Measurements from ENCODE around the gene ZNF322. TPM values are rescaled to one million over a fixed set of nuclear protein-coding genes. Genes with fewer than 3 reads are reported as not detected.
"Not testable (repeated sequence)": the region's sequence is repeated elsewhere in the genome, so short reads cannot be mapped to it uniquely, and the experiment has no call there.

Gene ZNF322, protein sequence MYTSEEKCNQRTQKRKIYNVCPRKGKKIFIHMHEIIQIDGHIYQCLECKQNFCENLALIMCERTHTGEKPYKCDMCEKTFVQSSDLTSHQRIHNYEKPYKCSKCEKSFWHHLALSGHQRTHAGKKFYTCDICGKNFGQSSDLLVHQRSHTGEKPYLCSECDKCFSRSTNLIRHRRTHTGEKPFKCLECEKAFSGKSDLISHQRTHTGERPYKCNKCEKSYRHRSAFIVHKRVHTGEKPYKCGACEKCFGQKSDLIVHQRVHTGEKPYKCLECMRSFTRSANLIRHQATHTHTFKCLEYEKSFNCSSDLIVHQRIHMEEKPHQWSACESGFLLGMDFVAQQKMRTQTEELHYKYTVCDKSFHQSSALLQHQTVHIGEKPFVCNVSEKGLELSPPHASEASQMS
- total RNA-seq = 10 to 100 TPM; 13.7 to 15.2 TPM
- polyA plus RNA-seq = 9.9 TPM

DNA sequence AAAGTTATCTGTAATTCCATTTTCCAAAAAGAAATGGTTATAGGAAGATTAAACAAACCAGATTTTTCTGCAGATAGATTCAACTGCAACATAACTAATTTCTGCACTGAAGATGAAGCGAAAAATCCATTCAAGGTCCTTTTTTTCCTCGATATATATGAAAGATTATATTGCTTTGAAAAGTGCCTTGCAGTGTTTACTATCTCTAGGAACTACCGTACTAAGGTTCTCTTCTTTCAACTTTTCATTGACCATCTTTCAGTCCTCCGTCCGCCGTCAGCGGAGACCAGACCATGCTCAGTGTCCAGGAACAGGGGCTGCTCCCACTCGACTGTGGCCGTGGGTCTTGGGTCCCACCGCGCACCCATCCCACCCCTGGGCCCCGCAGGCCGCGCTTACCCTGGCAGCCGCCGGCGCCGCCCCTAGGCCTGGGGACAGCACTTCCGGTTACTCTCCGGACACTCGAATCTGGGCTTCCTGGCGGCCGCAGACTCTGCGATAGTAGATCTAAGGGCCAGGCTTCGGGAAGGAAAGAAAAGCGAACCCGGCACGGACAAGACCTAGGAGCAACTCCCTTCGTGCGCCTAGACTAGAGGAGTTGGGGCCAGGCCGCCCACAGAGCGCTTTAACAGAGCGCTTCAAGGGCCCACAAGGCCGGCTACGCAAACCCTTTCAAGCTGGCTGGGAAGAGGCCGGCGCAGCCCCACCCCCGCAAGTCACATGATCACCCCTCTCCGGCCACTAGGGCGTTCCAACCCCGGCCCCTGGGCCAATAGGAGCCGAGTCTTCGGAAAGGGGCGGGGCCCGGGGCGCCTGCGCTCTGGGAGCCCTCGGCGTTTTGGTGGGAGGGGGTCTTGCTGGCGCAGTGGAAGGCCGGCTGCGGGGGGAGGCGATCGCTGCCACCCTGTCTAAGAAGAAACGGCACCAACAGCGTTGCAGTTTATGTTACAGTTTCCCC, at the start of gene ZNF322:
TSS of gene ZNF322 (minus strand) at position 705 of the 958 bp plus-strand sequence. CDS start 21,193 bp downstream, outside the sequence.
- peaks cover 0 to 24% of the 10 kb centered on the region in 2 donors for H3K27me3 Mint-ChIP-seq
- Histone ChIP-seq H3K36me3 (ENCODE audit: insufficient read depth, low read length) (no peaks in the 10 kb centered on the region), H3K4me1 (ENCODE audit: insufficient read depth, low read length) (peaks cover 17% of the 10 kb centered on the region), H3K27me3 (ENCODE audit: insufficient read depth, low read length, poor library complexity, severe bottlenecking) (no peaks in the 10 kb centered on the region), H3K27ac (ENCODE audit: low read depth, low read length) (peak within 1 kb of the TSS; percentile 52), H3K9me3 (ENCODE audit: low read length) (no peaks in the 10 kb centered on the region), H3K4me3 (ENCODE audit: low read length) (peak within 1 kb of the TSS; percentile 94)
- peaks cover 12 to 29% (median 14%) of the 10 kb centered on the region in 3 donors for H3K36me3 Mint-ChIP-seq
- H3K4me3 Mint-ChIP-seq = peak within 1 kb of the TSS; percentile 71 to 97 (median 86)
- H3K27ac Mint-ChIP-seq = peak within 1 kb of the TSS; percentile 16 to 96 (median 46)
- POLR2A ChIA-PET = interaction anchor here (0.5 kb wide), 1 partner anchor 616 kb away, joined by 3 read pairs; no protein-coding TSS in a partner anchor
- DNase-seq = peak; percentile 80 to 90 (median 83)
- H3K9me3 Mint-ChIP-seq = no peaks in the 10 kb centered on the region
- CTCF ChIA-PET = interaction anchor here (0.6 kb wide), 1 partner anchor 64 kb away, joined by 3 read pairs; no protein-coding TSS in a partner anchor
- H3K4me1 Mint-ChIP-seq = peaks cover 31 to 50% (median 48%) of the 10 kb centered on the region in 3 donors

DNA sequence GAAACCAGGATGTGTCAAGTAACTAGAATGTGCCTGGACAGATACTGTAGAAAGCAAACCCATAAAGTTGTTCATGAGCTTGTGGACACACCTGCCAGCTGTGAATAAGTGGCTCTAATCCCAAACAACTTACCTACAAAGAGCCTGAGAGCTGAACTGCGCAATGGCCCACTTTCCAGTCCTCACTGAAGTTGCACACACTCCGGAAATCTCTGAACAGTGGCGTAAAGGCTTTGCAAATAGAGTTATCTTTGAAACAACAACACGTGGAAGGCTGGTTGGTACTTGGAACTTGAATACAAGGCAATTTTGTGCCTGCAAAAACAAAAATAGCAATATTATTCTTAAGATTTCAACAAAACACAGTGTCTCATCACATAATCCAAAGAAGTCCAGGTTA, 46.2 kb upstream of the ZNF322 start:
- H3K27ac ChIP-seq (ENCODE audit: low read depth, low read length); H3K4me3 Mint-ChIP-seq; POLR2A ChIA-PET; H3K36me3 Mint-ChIP-seq; H3K36me3 ChIP-seq (ENCODE audit: insufficient read depth, low read length); H3K9me3 ChIP-seq (ENCODE audit: low read length); H3K9me3 Mint-ChIP-seq; CTCF ChIA-PET; H3K4me3 ChIP-seq (ENCODE audit: low read length); DNase-seq; H3K27me3 Mint-ChIP-seq; H3K4me1 Mint-ChIP-seq; H3K27me3 ChIP-seq (ENCODE audit: insufficient read depth, low read length, poor library complexity, severe bottlenecking); H3K27ac Mint-ChIP-seq; H3K4me1 ChIP-seq (ENCODE audit: insufficient read depth, low read length): not testable (repeated sequence)

DNA sequence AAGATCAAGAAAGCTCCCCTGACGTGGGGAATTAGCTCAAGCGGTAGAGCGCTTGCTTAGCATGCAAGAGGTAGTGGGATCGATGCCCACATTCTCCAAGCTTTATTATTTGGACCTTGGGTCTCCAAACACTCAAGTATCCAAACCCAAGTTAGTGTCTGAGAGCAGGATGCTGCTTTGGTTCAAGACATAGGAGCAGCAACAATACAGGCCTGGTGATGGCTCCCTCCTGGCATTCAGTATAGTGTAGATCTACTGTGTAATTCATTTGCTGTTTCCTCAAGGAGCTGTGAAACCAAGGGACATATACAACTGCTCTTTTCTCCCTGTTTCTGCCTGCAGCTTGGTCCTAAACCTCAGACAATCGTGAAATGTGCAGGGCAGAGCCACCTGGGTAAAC, 45.8 kb upstream of the ZNF322 start:
- H3K4me3 ChIP-seq (ENCODE audit: low read length); POLR2A ChIA-PET; H3K4me3 Mint-ChIP-seq; H3K27me3 Mint-ChIP-seq; H3K36me3 Mint-ChIP-seq; CTCF ChIA-PET; H3K36me3 ChIP-seq (ENCODE audit: insufficient read depth, low read length); H3K4me1 ChIP-seq (ENCODE audit: insufficient read depth, low read length); DNase-seq; H3K4me1 Mint-ChIP-seq; H3K27ac ChIP-seq (ENCODE audit: low read depth, low read length); H3K27me3 ChIP-seq (ENCODE audit: insufficient read depth, low read length, poor library complexity, severe bottlenecking); H3K27ac Mint-ChIP-seq; H3K9me3 Mint-ChIP-seq; H3K9me3 ChIP-seq (ENCODE audit: low read length): not testable (repeated sequence)

DNA sequence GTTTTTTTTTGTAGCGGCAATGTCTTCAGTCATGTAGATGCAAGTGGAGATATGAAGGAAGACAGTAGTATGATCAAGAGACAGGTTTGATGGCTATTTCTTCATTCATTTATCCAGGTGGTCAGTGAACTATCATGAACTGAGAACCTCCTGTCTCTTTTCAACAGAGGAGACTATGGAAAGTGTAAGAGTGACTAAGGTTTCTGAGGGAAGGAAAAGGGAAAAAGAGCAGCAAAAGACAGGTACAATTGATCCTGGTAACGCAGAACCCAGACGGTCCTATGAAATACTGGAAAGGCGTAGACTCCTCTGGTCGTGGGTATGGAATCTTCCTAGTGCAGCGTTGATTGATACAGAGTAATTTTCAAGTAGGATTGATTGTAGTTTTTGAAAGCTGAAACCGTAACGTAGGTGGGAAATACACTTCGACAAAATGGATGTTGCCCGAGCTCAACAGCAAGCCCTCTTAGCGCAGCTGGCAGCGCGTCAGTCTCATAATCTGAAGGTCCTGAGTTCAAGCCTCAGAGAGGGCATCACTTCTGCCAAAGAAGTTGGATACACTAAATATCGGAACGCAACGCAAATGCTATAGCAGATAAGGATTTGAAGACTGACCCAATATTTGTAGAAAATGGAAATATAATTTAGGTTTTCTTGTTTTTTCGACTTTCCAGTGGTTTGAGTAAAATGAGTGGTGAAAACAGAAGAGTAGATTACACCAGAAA, 41.6 kb upstream of the ZNF322 start:
- POLR2A ChIA-PET; H3K9me3 Mint-ChIP-seq; H3K27ac Mint-ChIP-seq; H3K4me1 ChIP-seq (ENCODE audit: insufficient read depth, low read length); H3K9me3 ChIP-seq (ENCODE audit: low read length); DNase-seq; H3K4me1 Mint-ChIP-seq; H3K4me3 ChIP-seq (ENCODE audit: low read length); H3K27me3 Mint-ChIP-seq; H3K27ac ChIP-seq (ENCODE audit: low read depth, low read length); H3K36me3 ChIP-seq (ENCODE audit: insufficient read depth, low read length); CTCF ChIA-PET; H3K36me3 Mint-ChIP-seq; H3K4me3 Mint-ChIP-seq; H3K27me3 ChIP-seq (ENCODE audit: insufficient read depth, low read length, poor library complexity, severe bottlenecking): not testable (repeated sequence)

DNA sequence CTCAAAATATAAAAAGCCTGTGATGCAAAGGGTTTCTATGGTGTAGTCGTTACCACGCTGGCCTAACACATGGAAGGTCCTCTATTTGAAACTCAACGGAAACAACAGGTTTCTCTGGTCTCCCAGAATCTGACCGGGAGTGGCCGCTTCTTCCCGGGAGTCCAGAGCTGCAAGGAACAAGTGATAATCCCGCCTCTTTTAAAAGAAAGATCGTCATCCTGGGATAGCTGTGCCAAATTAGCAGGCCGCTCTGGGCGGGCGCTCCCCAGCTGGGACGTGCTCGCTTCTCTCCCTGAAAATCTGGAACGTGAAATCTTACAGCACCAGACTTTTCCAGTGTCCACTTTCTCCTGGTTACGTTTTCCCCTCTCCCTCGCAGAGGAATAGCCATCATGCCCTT, 38.0 kb upstream of the ZNF322 start:
- H3K27ac Mint-ChIP-seq; H3K27me3 ChIP-seq (ENCODE audit: insufficient read depth, low read length, poor library complexity, severe bottlenecking); H3K4me1 ChIP-seq (ENCODE audit: insufficient read depth, low read length); H3K4me3 Mint-ChIP-seq; H3K9me3 Mint-ChIP-seq; H3K36me3 Mint-ChIP-seq; POLR2A ChIA-PET; H3K27me3 Mint-ChIP-seq; H3K36me3 ChIP-seq (ENCODE audit: insufficient read depth, low read length); DNase-seq; H3K4me1 Mint-ChIP-seq; H3K4me3 ChIP-seq (ENCODE audit: low read length); H3K27ac ChIP-seq (ENCODE audit: low read depth, low read length); CTCF ChIA-PET; H3K9me3 ChIP-seq (ENCODE audit: low read length): not testable (repeated sequence)

DNA sequence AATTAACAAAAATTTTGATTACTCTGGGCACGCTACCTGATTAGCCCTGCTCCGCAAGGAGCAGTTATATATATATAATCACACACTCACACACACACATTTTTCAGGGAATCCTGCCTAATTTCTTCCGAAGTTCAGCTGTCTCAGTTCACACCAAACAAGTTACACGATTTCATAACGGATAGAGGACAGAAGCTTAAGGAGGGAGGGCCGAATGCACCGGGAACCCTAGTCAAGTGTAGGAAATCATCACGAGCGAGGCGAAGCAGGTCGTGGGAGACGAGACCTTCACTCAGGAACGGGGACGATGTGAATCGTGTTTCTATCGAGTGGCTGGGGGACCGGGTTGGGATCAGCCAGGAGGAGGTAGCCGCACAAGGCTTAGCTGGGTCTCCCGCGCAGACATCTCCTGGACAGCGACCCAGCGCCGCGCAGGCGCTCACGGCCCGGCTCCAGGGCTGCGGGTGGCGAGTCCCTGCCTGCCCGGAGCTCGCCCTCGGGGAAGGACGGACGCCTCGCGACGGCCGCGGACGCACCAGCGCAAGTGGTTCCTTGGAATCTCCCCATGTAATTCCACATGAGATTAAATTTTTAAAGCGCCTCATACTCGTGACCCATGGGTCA, 29.9 kb upstream of the ZNF322 start:
- H3K27ac Mint-ChIP-seq; H3K27me3 Mint-ChIP-seq; H3K36me3 Mint-ChIP-seq; POLR2A ChIA-PET; H3K4me1 Mint-ChIP-seq; H3K9me3 ChIP-seq (ENCODE audit: low read length); DNase-seq; H3K27ac ChIP-seq (ENCODE audit: low read depth, low read length); CTCF ChIA-PET; H3K36me3 ChIP-seq (ENCODE audit: insufficient read depth, low read length); H3K4me3 ChIP-seq (ENCODE audit: low read length); H3K9me3 Mint-ChIP-seq; H3K27me3 ChIP-seq (ENCODE audit: insufficient read depth, low read length, poor library complexity, severe bottlenecking); H3K4me1 ChIP-seq (ENCODE audit: insufficient read depth, low read length); H3K4me3 Mint-ChIP-seq: not testable (repeated sequence)

DNA sequence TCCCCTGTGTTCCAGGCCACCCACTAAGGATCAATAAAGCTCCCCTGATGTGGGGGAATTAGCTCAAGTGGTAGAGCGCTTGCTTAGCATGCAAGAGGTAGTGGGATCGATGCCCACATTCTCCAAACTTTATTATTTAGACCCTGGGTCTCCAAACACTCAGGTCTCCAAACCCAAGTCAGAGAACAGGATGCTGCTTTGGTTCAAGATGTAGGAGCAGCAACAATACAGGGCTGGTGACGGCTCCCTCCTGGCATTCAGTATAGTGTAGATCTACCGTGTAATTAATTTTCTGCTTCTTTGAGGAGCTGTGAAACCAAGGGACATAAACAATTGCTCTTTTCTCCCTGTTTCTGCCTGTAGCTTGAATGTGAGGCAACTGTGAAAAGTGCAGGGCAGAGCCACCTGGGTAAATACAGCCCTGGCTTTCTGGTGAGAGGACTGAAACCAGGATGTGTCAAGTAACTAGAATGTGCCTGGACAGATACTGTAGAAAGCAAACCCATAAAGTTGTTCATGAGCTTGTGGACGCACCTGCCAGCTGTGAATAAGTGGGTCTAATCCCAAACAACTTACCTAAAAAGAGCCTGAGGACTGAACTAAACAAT, 23.0 kb upstream of the ZNF322 start:
- H3K9me3 ChIP-seq (ENCODE audit: low read length); H3K27me3 ChIP-seq (ENCODE audit: insufficient read depth, low read length, poor library complexity, severe bottlenecking); H3K4me3 ChIP-seq (ENCODE audit: low read length); H3K9me3 Mint-ChIP-seq; H3K4me3 Mint-ChIP-seq; H3K27ac Mint-ChIP-seq; H3K27ac ChIP-seq (ENCODE audit: low read depth, low read length); H3K4me1 Mint-ChIP-seq; H3K36me3 ChIP-seq (ENCODE audit: insufficient read depth, low read length); H3K4me1 ChIP-seq (ENCODE audit: insufficient read depth, low read length); POLR2A ChIA-PET; DNase-seq; H3K27me3 Mint-ChIP-seq; H3K36me3 Mint-ChIP-seq; CTCF ChIA-PET: not testable (repeated sequence)

Measured in CD8-positive, alpha-beta memory T cell (primary cell).